Hematopoietic multipotent progenitor cell treated with erythropoietin and hydrocortisone succinate and interleukin-3 and kit ligand, for 4 days (in vitro differentiated cells): ENCODE results near the gene CLK3.

Experiments used
- DNase-seq: peaks from one replicate; pipeline ENCODE4 v3.0.0-alpha.2; 2015

The CLK3 gene

GRCh38 chr15:74603789-74604705 lies 11.6 kb upstream of the CLK3 start:
- no peak for DNase-seq

GRCh38 chr15:74604983-74605794 lies 10.4 kb upstream of the CLK3 start:
- DNase-seq: no peak

- no peak for DNase-seq
Measured at GRCh38 chr15:74605795-74606150, 9.9 kb upstream of the CLK3 start.

- DNase-seq: no peak
Measured at GRCh38 chr15:74608786-74609185, 6.8 kb upstream of the CLK3 start.

GRCh38 chr15:74609938-74610301 lies 5.7 kb upstream of the CLK3 start:
- DNase-seq: no peak

GRCh38 chr15:74610302-74610951 lies 5.2 kb upstream of the CLK3 start:
- DNase-seq: peak; percentile 99

GRCh38 chr15:74611341-74611740 lies 4.3 kb upstream of the CLK3 start:
- no peak for DNase-seq

- DNase-seq: no peak
Measured at GRCh38 chr15:74611834-74612233, 3.8 kb upstream of the CLK3 start.

GRCh38 chr15:74612677-74613076 lies 3.0 kb upstream of the CLK3 start:
- no peak for DNase-seq

GRCh38 chr15:74613089-74613952 lies 2.3 kb upstream of the CLK3 start:
- DNase-seq: no peak

- no peak for DNase-seq
Measured at GRCh38 chr15:74613953-74614743, 1.5 kb upstream of the CLK3 start.

GRCh38 chr15:74614744-74615507 lies 710 bp upstream of the CLK3 start:
- DNase-seq: peak; percentile 89

- peak; percentile 92 for DNase-seq
Measured at GRCh38 chr15:74616366-74616939, 817 bp downstream of the CLK3 start.

- peak; percentile 37 for DNase-seq
Measured at GRCh38 chr15:74616996-74617395, 1.4 kb downstream of the CLK3 start.

GRCh38 chr15:74618841-74619596 lies 3.4 kb downstream of the CLK3 start:
- DNase-seq: no peak

- no peak for DNase-seq
Measured at GRCh38 chr15:74619916-74620635, 4.4 kb downstream of the CLK3 start.

- DNase-seq: peak; percentile 93
Measured at GRCh38 chr15:74620636-74621545, 5.3 kb downstream of the CLK3 start.

GRCh38 chr15:74621546-74621920 lies 5.9 kb downstream of the CLK3 start:
- DNase-seq: no peak
